ENCODE measurements around the gene RARA. TPM values are rescaled to one million over a fixed set of nuclear protein-coding genes. Genes with fewer than 3 reads are reported as not detected.

Gene RARA
- total and polyA plus RNA-seq, 2 experiments from 2014 or later = 7.4 to 15.9 TPM

DNA sequence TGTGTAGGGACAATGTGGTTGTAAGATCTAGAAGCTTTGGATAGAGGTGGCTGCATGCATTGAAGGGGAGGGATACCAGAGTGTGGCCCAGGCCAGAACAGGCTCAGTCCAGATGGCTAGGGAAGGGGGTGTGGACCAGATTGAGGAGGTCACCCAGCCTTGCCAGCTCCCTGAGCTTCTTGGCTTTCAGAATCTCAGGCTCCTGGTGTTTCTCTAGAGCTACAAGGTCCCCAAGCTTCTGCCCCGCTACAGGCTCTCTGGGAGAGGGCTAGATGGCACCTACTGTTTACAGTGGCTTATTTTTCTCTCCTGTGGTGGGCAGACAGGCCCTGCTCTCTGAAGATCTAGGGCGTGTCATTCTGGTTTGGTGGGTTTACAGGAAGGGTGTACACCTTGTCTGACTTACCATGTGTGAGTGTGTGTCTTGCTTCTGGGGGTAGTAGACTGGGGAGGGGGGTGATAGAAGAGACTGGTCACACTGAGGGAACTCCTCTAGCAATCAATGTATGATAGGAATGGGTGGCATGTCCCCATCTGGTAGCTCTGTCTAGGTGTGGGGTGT, 1.1 kb downstream of the RARA start:
- H3K27ac ChIP-seq (ENCODE audit: low read depth) = no peak overlapping the region
- TF ChIP-seq POLR2AphosphoS5 (IDR thresholded peaks at IDR 0.05; ENCODE audit: low read depth) = no peak
- TF ChIP-seq JUNB (IDR thresholded peaks at IDR 0.05; ENCODE audit: unreplicated experiment) = no peak
- TF ChIP-seq CREB1 (CRISPR knock-in tag; IDR thresholded peaks at IDR 0.05; ENCODE audit: low read depth) = no peak
- no peak for TF ChIP-seq EZH2phosphoT487 (IDR thresholded peaks at IDR 0.05; ENCODE audit: unreplicated experiment)
- TF ChIP-seq ZNF331 (CRISPR knock-in tag; IDR thresholded peaks at IDR 0.05; ENCODE audit: low read depth) = no peak
- TF ChIP-seq CTCF (conservative IDR thresholded peaks at IDR 0.05; ENCODE audit: low read depth in 2 of 2) = no peak
- no peak for TF ChIP-seq NANOG (IDR thresholded peaks at IDR 0.05; ENCODE audit: borderline replicate concordance)
- TF ChIP-seq EZH2 (IDR thresholded peaks at IDR 0.05; ENCODE audit: low read depth, unreplicated experiment) = no peak
- no peak for TF ChIP-seq ZNF462 (CRISPR knock-in tag; IDR thresholded peaks at IDR 0.05)
- no peak for TF ChIP-seq STAT1 (IDR thresholded peaks at IDR 0.05; ENCODE audit: unreplicated experiment)
- TF ChIP-seq, protein P1, sequence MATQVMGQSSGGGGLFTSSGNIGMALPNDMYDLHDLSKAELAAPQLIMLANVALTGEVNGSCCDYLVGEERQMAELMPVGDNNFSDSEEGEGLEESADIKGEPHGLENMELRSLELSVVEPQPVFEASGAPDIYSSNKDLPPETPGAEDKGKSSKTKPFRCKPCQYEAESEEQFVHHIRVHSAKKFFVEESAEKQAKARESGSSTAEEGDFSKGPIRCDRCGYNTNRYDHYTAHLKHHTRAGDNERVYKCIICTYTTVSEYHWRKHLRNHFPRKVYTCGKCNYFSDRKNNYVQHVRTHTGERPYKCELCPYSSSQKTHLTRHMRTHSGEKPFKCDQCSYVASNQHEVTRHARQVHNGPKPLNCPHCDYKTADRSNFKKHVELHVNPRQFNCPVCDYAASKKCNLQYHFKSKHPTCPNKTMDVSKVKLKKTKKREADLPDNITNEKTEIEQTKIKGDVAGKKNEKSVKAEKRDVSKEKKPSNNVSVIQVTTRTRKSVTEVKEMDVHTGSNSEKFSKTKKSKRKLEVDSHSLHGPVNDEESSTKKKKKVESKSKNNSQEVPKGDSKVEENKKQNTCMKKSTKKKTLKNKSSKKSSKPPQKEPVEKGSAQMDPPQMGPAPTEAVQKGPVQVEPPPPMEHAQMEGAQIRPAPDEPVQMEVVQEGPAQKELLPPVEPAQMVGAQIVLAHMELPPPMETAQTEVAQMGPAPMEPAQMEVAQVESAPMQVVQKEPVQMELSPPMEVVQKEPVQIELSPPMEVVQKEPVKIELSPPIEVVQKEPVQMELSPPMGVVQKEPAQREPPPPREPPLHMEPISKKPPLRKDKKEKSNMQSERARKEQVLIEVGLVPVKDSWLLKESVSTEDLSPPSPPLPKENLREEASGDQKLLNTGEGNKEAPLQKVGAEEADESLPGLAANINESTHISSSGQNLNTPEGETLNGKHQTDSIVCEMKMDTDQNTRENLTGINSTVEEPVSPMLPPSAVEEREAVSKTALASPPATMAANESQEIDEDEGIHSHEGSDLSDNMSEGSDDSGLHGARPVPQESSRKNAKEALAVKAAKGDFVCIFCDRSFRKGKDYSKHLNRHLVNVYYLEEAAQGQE (IDR thresholded peaks at IDR 0.05; ENCODE audit: unreplicated experiment) = no peak
- peak overlapping the region; percentile 92 for H3K4me3 ChIP-seq
- peaks cover 50% of the 10 kb centered on the region for H3K4me1 Mint-ChIP-seq
- H3K36me3 ChIP-seq (ENCODE audit: insufficient read depth) = no peaks in the 10 kb centered on the region
- peak overlapping the region; percentile 91 for H3K4me2 ChIP-seq
- ATAC-seq (peak; percentile 1; the same call in 1 of the 3 replicates), DNase-seq (ENCODE audit: low spot score) (no peak)
- H3K27ac Mint-ChIP-seq = no peak overlapping the region
- H4K20me1 ChIP-seq (replicated peaks; ENCODE audit: insufficient read depth) = peaks cover 10% of the 10 kb centered on the region; the same call in 1 of the 2 replicates
- peaks cover 49% of the 10 kb centered on the region for H3K4me1 ChIP-seq (ENCODE audit: insufficient read depth)
- no peaks in the 10 kb centered on the region for H3K79me2 ChIP-seq (replicated peaks; ENCODE audit: insufficient read depth)
- H3F3A ChIP-seq (replicated peaks; ENCODE audit: low read depth) = peaks cover 23% of the 10 kb centered on the region; the same call in 1 of the 2 replicates
- H3K9me2 ChIP-seq (ENCODE audit: insufficient read depth) = no peaks in the 10 kb centered on the region
- peaks cover 10% of the 10 kb centered on the region; the same call in 1 of the 2 replicates for H3K27me3 ChIP-seq (ENCODE audit: insufficient read depth)
- H3K27me3 Mint-ChIP-seq (ENCODE audit: insufficient read depth, low read depth, poor library complexity) = peaks cover 19% of the 10 kb centered on the region
- no peaks in the 10 kb centered on the region; the same call in 2 of the 3 replicates for H3K36me3 Mint-ChIP-seq (ENCODE audit: low read depth)
- peak overlapping the region; percentile 42; the same call in 2 of the 3 replicates for H3K4me3 Mint-ChIP-seq
- H3K9me3 Mint-ChIP-seq = no peaks in the 10 kb centered on the region
- H2AFZ ChIP-seq = no peak overlapping the region
